Measurements from ENCODE around the gene TMEM40. TPM values are rescaled to one million over a fixed set of nuclear protein-coding genes. Genes with fewer than 3 reads are reported as not detected.
A peak's percentile ranks its signal among the peaks of the same experiment; 100 is the strongest.
"Not testable (repeated sequence)": the region's sequence is repeated elsewhere in the genome, so short reads cannot be mapped to it uniquely, and the experiment has no call there.

Gene TMEM40
- total RNA-seq, 4 donors from 2014 or later: 0.62 to 1.2 TPM; not detected in 2

- Histone ChIP-seq H3K27ac (no peak overlapping the region), H3K27me3 (no peaks in the 10 kb centered on the region), H3K4me1 (peaks cover 16 to 23% of the 10 kb centered on the region in 2 donors), H3K9me3 (no peaks in the 10 kb centered on the region), H3K4me3 (no peak overlapping the region), H3K36me3 (no peaks in the 10 kb centered on the region)
- in situ Hi-C loops (cut with MboI; ENCODE audit: low sequenced_read_pairs in 4 of 4): no loop called here
- DNase-seq: no peak
- intact Hi-C loops (cut with DNase I; ENCODE audit: low total_unique reads): no loop called here
- ATAC-seq: no peak
- TF ChIP-seq CTCF (IDR thresholded peaks at IDR 0.05 in 4 of 5, conservative IDR thresholded peaks at IDR 0.05 in 1 of 5) (no peak), POLR2A (IDR thresholded peaks at IDR 0.05) (no peak)
Measured at GRCh38 chr3:12725436-12725835, 33.6 kb downstream of the TMEM40 start.

GRCh38 chr3:12724794-12725193 lies 34.3 kb downstream of the TMEM40 start:
- in situ Hi-C loops (cut with MboI; ENCODE audit: low sequenced_read_pairs in 4 of 4): loop anchor here in 3 of 4 donors (25.0 kb wide), 2 partner anchors 162 to 587 kb away; partner anchors contain the start of gene MKRN2 (in 1 of the 3)
- Histone ChIP-seq H3K9me3 (no peaks in the 10 kb centered on the region), H3K27me3 (no peaks in the 10 kb centered on the region), H3K4me1 (peaks cover 11 to 18% of the 10 kb centered on the region in 2 donors), H3K4me3 (no peak overlapping the region), H3K36me3 (no peaks in the 10 kb centered on the region), H3K27ac (no peak overlapping the region)
- TF ChIP-seq CTCF (IDR thresholded peaks at IDR 0.05 in 4 of 5, conservative IDR thresholded peaks at IDR 0.05 in 1 of 5) (no peak), POLR2A (IDR thresholded peaks at IDR 0.05) (no peak)
- DNase-seq (no peak), ATAC-seq (no peak)
- intact Hi-C loops (cut with DNase I; ENCODE audit: low total_unique reads): loop anchor here (5.0 kb wide), 1 partner anchor 242 kb away; the partner anchor contains the start of gene TSEN2

- not testable (repeated sequence) for ATAC-seq, H3K4me3 ChIP-seq, DNase-seq, H3K36me3 ChIP-seq, H3K4me1 ChIP-seq, H3K9me3 ChIP-seq, H3K27ac ChIP-seq, H3K27me3 ChIP-seq
- intact Hi-C loops (cut with DNase I; ENCODE audit: low total_unique reads): loop anchor here (5.0 kb wide), 1 partner anchor 241 kb away; the partner anchor contains the start of gene TSEN2
- in situ Hi-C loops (cut with MboI; ENCODE audit: low sequenced_read_pairs in 4 of 4): loop anchor here in 3 of 4 donors (25.0 kb wide), 2 partner anchors 161 to 586 kb away; partner anchors contain the start of gene MKRN2 (in 1 of the 3)
Measured at GRCh38 chr3:12723362-12723761, 35.7 kb downstream of the TMEM40 start.

GRCh38 chr3:12722226-12722625 lies 36.8 kb downstream of the TMEM40 start:
- TF ChIP-seq POLR2A (IDR thresholded peaks at IDR 0.05) (no peak), CTCF (IDR thresholded peaks at IDR 0.05 in 4 of 5, conservative IDR thresholded peaks at IDR 0.05 in 1 of 5) (no peak)
- intact Hi-C loops (cut with DNase I; ENCODE audit: low total_unique reads): loop anchor here (5.0 kb wide), 1 partner anchor 240 kb away; the partner anchor contains the start of gene TSEN2

GRCh38 chr3:12719984-12720898 lies 38.8 kb downstream of the TMEM40 start:
- DNase-seq (peak; percentile 45 to 60), ATAC-seq (peak; percentile 90 to 96)
- no peaks in the 10 kb centered on the region for H3K9me3 ChIP-seq
- no peaks in the 10 kb centered on the region for H3K36me3 ChIP-seq
- H3K27ac ChIP-seq: peak overlapping the region; percentile 0 to 35 (median 25)
- in situ Hi-C loops (cut with MboI; ENCODE audit: low sequenced_read_pairs in 4 of 4) (loop anchor here in 3 of 4 donors (25.0 kb wide), 2 partner anchors 158 to 583 kb away; partner anchors contain the start of gene MKRN2 (in 1 of the 3)), intact Hi-C loops (cut with DNase I; ENCODE audit: low total_unique reads) (loop anchor here (1.0 to 5.0 kb wide), 2 partner anchors 238 to 585 kb away; partner anchors contain the start of gene TSEN2)
- TF ChIP-seq CTCF (IDR thresholded peaks at IDR 0.05 in 4 of 5, conservative IDR thresholded peaks at IDR 0.05 in 1 of 5): peak; percentile 83 to 93 (median 85)
- TF ChIP-seq POLR2A (IDR thresholded peaks at IDR 0.05): no peak
- H3K4me1 ChIP-seq: peaks cover 3 to 4% of the 10 kb centered on the region in 2 donors
- peak overlapping the region; percentile 21 to 52 (median 46) for H3K4me3 ChIP-seq
- H3K27me3 ChIP-seq: no peaks in the 10 kb centered on the region

More at GRCh38 chr3:12722226-12722625, 36.8 kb downstream of the TMEM40 start:
- ATAC-seq: no peak
- Histone ChIP-seq H3K9me3 (no peaks in the 10 kb centered on the region), H3K4me1 (peaks cover 3 to 4% of the 10 kb centered on the region in 2 donors), H3K27ac (no peak overlapping the region), H3K36me3 (no peaks in the 10 kb centered on the region), H3K27me3 (no peaks in the 10 kb centered on the region), H3K4me3 (no peak overlapping the region)
- in situ Hi-C loops (cut with MboI; ENCODE audit: low sequenced_read_pairs in 4 of 4): loop anchor here in 3 of 4 donors (25.0 kb wide), 2 partner anchors 160 to 585 kb away; partner anchors contain the start of gene MKRN2 (in 1 of the 3)
- no peak for DNase-seq
